SK-MEL-5 (cell line): ENCODE results near the gene SMIM9. TPM values are rescaled to one million over a fixed set of nuclear protein-coding genes. Genes with fewer than 3 reads are reported as not detected.

Experiments
- DNase-seq: peaks from one replicate; pipeline ENCODE4 v3.0.0-alpha.2; 2016; ENCODE audit warnings: low read depth, low spot score
- in situ Hi-C: cut with HindIII; loops from 2 replicates; pipeline ENCODE4 v1.10.0; 2016; ENCODE audit warnings: low sequenced_read_pairs, high pct_unique_total_duplicates, low pct_unique_long_range_greater_than_20kb
- total RNA-seq: library from RNA; depleted of rRNA; stranded (reverse); fragments of >200 nt; shearing (Covaris generic); gene quantifications from 2 replicates; pipeline ENCODE4 v1.2.3, GENCODE V29; 2014; rRNA removed

The SMIM9 gene
- total RNA-seq, 1 experiment from 2014 or later: not detected

DNA sequence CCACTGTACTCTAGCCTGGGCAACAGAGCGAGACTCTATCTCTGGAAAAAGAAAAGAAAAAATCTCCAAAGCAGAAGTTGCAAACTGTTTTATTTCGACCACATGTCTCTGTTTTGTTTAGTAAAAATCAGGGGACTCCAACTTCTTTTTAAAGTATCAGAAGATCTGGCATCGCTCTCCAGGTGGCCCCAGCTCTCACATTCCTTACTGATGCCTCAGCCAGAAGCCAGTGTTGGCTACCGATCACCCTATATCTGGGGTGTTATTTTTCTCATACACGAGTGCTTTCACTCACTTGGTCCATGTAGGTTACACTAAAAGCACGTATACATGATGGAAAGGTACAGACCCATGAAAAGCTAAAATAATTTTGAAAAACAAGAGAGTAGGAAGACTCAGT is 37.5 kb downstream of the SMIM9 start:
- DNase-seq: no peak
- in situ Hi-C loops: no loop called here

DNA sequence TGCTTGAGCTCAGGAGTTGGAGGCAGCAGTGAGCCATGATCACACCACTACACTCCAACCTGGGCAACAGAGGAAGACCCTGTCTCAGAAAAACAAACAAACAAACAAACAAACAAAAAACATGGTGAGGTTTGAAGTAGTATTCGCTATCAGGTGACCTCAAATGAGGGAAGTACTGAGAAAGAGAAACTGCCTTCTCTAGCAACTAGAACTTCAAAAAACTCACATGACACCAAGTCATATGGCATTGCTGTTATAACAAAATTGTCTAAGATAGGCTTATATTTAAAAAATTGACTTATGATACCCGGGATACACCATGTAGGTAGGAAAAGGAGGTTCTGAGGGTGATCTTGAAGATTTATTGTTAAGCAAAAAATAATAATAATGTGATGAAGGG is 39.4 kb downstream of the SMIM9 start:
- no peak for DNase-seq
- in situ Hi-C loops: no loop called here

DNA sequence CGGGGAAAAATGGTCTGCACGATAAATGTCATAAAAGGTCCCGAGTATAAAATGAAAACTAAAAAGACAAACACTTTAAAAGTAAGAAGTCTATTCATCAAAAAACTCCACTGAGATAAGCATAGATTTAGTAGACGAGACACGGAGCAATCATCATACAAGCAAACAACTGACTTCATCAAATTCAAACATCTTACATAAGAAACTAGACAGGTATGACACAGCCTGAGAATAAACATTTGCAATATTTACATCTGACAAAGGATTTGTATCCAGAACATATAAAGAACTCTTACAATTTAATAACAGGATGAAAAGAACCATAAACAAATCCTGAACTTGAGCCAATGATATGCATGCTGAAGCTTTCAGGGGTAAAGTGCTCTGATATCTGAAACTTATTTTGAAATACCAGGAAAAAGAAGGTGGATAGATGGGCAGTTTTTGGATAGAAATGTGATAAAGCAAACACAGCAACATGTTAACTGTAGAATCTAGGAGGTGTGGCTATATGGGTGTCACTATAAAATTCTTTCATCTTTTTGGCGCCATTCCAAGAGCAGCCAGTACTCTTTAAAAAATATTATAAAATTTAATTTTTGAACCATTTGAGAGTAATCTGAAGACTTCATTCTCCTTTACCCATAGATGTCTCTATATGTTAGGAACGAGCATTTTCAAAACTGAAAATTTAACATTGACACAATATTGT is 41.2 kb downstream of the SMIM9 start:
- in situ Hi-C loops: no loop called here
- DNase-seq: no peak

- in situ Hi-C loops: no loop called here
- no peak for DNase-seq
Measured at GRCh38 chrX:154791939-154792338, 42.5 kb downstream of the SMIM9 start.

- in situ Hi-C loops: no loop called here
- DNase-seq: no peak
Measured at GRCh38 chrX:154791467-154791866, 43.0 kb downstream of the SMIM9 start.

GRCh38 chrX:154785716-154786115 is 48.7 kb downstream of the SMIM9 start:
- DNase-seq: no peak
- in situ Hi-C loops: no loop called here

GRCh38 chrX:154784149-154784995 is 50.1 kb downstream of the SMIM9 start:
- no peak for DNase-seq
- in situ Hi-C loops: no loop called here

GRCh38 chrX:154780968-154781367 is 53.5 kb downstream of the SMIM9 start:
- DNase-seq: no peak
- in situ Hi-C loops: no loop called here

- in situ Hi-C loops: no loop called here
- no peak for DNase-seq
Measured at GRCh38 chrX:154779261-154779660, 55.2 kb downstream of the SMIM9 start.

- in situ Hi-C loops: no loop called here
- DNase-seq: no peak
Measured at GRCh38 chrX:154776753-154777152, 57.7 kb downstream of the SMIM9 start.

DNA sequence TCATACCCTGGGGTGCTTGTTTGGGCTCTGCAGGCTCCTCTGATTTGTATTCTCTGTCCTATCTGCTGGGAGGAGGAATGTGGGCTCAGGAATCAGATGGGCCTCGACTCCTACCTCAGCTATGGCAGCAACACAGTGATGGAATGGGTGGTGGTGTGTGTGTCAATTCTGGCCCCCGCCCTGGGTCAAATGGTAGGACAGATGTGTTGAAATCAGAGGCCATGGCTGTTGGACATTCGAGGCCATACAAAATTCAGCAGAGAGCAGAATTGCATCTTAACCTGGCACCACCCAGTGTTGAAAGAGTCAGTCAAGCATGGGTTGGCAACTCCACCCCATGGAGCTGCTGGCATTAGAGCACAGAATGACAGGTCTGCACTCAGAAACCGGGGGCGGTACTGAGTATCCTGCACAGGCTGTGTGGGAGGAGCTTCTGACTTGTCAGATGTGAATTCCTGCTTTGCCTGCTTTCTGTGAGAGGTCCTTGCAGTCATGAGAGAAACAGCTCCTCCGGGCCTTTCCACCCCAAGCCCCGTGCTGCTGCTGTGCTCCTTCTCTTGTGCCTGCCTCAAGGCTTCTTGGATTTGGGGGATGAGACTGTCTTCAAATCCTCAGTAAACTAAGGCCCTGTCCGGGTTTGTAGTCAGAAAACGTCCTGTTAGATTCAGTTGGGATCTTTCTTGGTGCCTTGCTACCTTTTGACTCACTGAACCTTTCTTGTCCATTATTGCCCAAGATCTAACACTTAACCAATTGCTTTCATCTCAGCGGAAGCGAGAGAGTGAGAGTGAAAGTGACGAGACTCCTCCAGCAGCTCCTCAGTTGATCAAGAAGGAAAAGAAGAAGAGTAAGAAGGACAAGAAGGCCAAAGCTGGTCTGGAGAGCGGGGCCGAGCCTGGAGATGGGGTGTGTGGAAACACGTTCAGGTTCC is 58.8 kb downstream of the SMIM9 start:
- DNase-seq: peak; percentile 17
- in situ Hi-C loops: no loop called here

DNA sequence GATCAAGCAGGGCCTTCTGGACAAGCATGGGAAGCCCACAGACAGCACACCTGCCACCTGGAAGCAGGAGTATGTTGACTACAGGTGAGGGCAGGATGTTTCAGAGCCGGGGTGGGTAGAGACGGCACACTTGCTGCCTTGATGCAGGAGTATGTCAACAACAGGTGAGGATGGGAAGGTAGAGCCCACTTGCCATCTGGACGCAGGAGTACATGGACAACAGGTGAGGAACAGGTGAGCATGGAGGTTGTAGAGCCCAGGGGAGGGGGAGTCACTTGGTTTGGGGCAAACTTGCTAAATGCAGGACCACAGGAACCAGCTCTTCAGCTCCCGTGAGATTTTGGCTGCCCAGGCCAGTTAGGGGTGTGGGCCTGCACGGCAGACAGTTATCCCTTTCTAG is 59.8 kb downstream of the SMIM9 start:
- in situ Hi-C loops: no loop called here
- no peak for DNase-seq

Other genes starting within 250 kb of the SMIM9 start
- gene CTAG1A, start 249.5 kb downstream of the SMIM9 start, total RNA-seq: not detected in 2 replicates
- not detected in 2 replicates for gene CTAG1B, start 215.4 kb downstream of the SMIM9 start, total RNA-seq
- gene CTAG2, start 181.1 kb downstream of the SMIM9 start, total RNA-seq: 0.29 and 1.0 TPM in 2 replicates
- 0.40 and 0.61 TPM in 2 replicates for gene GAB3, start 83.6 kb downstream of the SMIM9 start, total RNA-seq
- gene DKC1, start 71.8 kb downstream of the SMIM9 start, total RNA-seq: 54.4 and 61.9 TPM in 2 replicates
- gene MPP1, start 29.2 kb downstream of the SMIM9 start, total RNA-seq: 7.6 and 7.9 TPM in 2 replicates
- 2.2 and 3.5 TPM in 2 replicates for gene F8A1, start 51.7 kb upstream of the SMIM9 start, total RNA-seq
- gene F8, start 188.1 kb upstream of the SMIM9 start, total RNA-seq: 0.50 and 0.56 TPM in 2 replicates
- gene FUNDC2, start 192.2 kb upstream of the SMIM9 start, total RNA-seq: 70.0 and 81.8 TPM in 2 replicates
- 12.5 and 15.8 TPM in 2 replicates for gene CMC4, start 236.5 kb upstream of the SMIM9 start, total RNA-seq
- gene MTCP1, start 236.5 kb upstream of the SMIM9 start, total RNA-seq: 16.9 and 20.7 TPM in 2 replicates
- 6.3 and 8.1 TPM in 2 replicates for gene BRCC3, start 236.8 kb upstream of the SMIM9 start, total RNA-seq